Mesenchymal stem cell (in vitro differentiated cells and primary cell): ENCODE results near the gene CERS6.
A peak's percentile ranks its signal among the peaks of the same experiment; 100 is the strongest.

Source experiments
- DNase-seq: peaks from one replicate; pipeline ENCODE4 v3.0.0-alpha.2; 2013
- H2AFZ ChIP-seq: one replicate; pipeline ENCODE4 v1.6.1; 2013; ENCODE audit warnings: low read depth, mild to moderate bottlenecking, control low read depth, inconsistent platforms, low read length, moderate library complexity
- H2AK5ac ChIP-seq: 2 replicates; pipeline ENCODE4 v1.6.1; 2013; ENCODE audit warnings: low read length, moderate library complexity, mild to moderate bottlenecking, inconsistent platforms; ENCODE audit not compliant: severe bottlenecking
- H2BK120ac ChIP-seq: one replicate; pipeline ENCODE4 v1.6.1; 2013; ENCODE audit warnings: low read depth, mild to moderate bottlenecking, inconsistent platforms, low read length, moderate library complexity
- H2BK12ac ChIP-seq, 2 experiments: one replicate each; pipeline ENCODE4 v1.6.1; 2013; ENCODE audit warnings: inconsistent platforms in 2 of 2, low read length in 2 of 2, mild to moderate bottlenecking in 2 of 2, moderate library complexity in 2 of 2, control low read depth in 1 of 2
- H2BK15ac ChIP-seq: one replicate; pipeline ENCODE4 v1.6.1; 2013; ENCODE audit warnings: mild to moderate bottlenecking, low read depth, inconsistent platforms; ENCODE audit not compliant: poor library complexity, severe bottlenecking
- H2BK5ac ChIP-seq: 2 replicates; pipeline ENCODE4 v1.6.1; 2013; ENCODE audit warnings: low read depth, mild to moderate bottlenecking, low read length, control low read depth, inconsistent platforms; ENCODE audit not compliant: poor library complexity, severe bottlenecking
- H3K14ac ChIP-seq, 2 experiments: one replicate each; pipeline ENCODE4 v1.6.1; 2013; ENCODE audit warnings: inconsistent platforms in 2 of 2, low read length in 2 of 2, control low read depth in 1 of 2, mild to moderate bottlenecking in 1 of 2, moderate library complexity in 1 of 2
- H3K18ac ChIP-seq, 2 experiments: one replicate each; pipeline ENCODE4 v1.6.1; 2013; ENCODE audit warnings: inconsistent platforms in 2 of 2, low read length in 2 of 2, control low read depth in 1 of 2, low read depth in 1 of 2, mild to moderate bottlenecking in 1 of 2
- H3K23ac ChIP-seq, 2 experiments: one replicate each; pipeline ENCODE4 v1.6.1; 2013; ENCODE audit warnings: inconsistent platforms in 2 of 2, low read length in 2 of 2, mild to moderate bottlenecking in 2 of 2, moderate library complexity in 2 of 2, control low read depth in 1 of 2
- H3K27ac ChIP-seq: 2 replicates; pipeline ENCODE4 v1.5.1; 2013; ENCODE audit warnings: mild to moderate bottlenecking, moderate library complexity, low read length, control low read depth, inconsistent platforms; ENCODE audit not compliant: poor library complexity, severe bottlenecking
- H3K27me3 ChIP-seq, 2 experiments: 2 replicates each; pipeline versions ENCODE4 v1.6.1 to v1.7.0; 2013; ENCODE audit warnings: low read length in 2 of 2, mild to moderate bottlenecking in 2 of 2, moderate library complexity in 2 of 2, control low read depth in 1 of 2, inconsistent platforms in 1 of 2; ENCODE audit not compliant: control insufficient read depth in 1 of 2, insufficient read depth in 1 of 2
- H3K36me3 ChIP-seq, 2 experiments: 2 replicates each; pipeline versions ENCODE4 v1.6.1 to v1.7.0; 2013; ENCODE audit warnings: low read length in 2 of 2, control low read depth in 1 of 2, inconsistent platforms in 1 of 2, low read depth in 1 of 2, mild to moderate bottlenecking in 1 of 2; ENCODE audit not compliant: insufficient read depth in 2 of 2, control insufficient read depth in 1 of 2
- H3K4ac ChIP-seq, 2 experiments: one replicate each; pipeline ENCODE4 v1.6.1; 2013; ENCODE audit warnings: inconsistent platforms in 2 of 2, low read length in 2 of 2, mild to moderate bottlenecking in 2 of 2, moderate library complexity in 2 of 2, control low read depth in 1 of 2, low read depth in 1 of 2
- H3K4me1 ChIP-seq: 2 replicates; pipeline ENCODE4 v1.6.1; 2013; ENCODE audit warnings: low read depth, low read length, control low read depth; ENCODE audit not compliant: control insufficient read depth, insufficient read depth
- H3K4me2 ChIP-seq: 2 replicates; pipeline ENCODE4 v1.6.1; 2013; ENCODE audit warnings: low read length, mild to moderate bottlenecking, inconsistent platforms; ENCODE audit not compliant: poor library complexity, severe bottlenecking
- H3K4me3 ChIP-seq, 2 experiments: 2 replicates each; pipeline versions ENCODE4 v1.5.1 to v1.7.0; 2013; ENCODE audit warnings: low read length in 2 of 2, mild to moderate bottlenecking in 2 of 2, control low read depth in 1 of 2, low read depth in 1 of 2; ENCODE audit not compliant: insufficient read depth in 1 of 2
- H3K79me1 ChIP-seq: replicated peaks from 2 replicates; pipeline ENCODE4 v1.6.1; 2013; ENCODE audit warnings: mild to moderate bottlenecking, control low read depth, low read length, inconsistent platforms; ENCODE audit not compliant: poor library complexity, severe bottlenecking
- H3K9ac ChIP-seq: 2 replicates; pipeline ENCODE4 v1.7.0; 2013; ENCODE audit warnings: mild to moderate bottlenecking, low read length, moderate library complexity
- H3K9me3 ChIP-seq: 2 replicates; pipeline ENCODE4 v1.7.0; 2013; ENCODE audit warnings: mild to moderate bottlenecking, low read length; ENCODE audit not compliant: control insufficient read depth
- H4K8ac ChIP-seq: one replicate; pipeline ENCODE4 v1.6.1; 2013; ENCODE audit warnings: inconsistent platforms, mild to moderate bottlenecking, low read length, moderate library complexity
- H4K91ac ChIP-seq: one replicate; pipeline ENCODE4 v1.6.1; 2013; ENCODE audit warnings: mild to moderate bottlenecking, low read length, inconsistent platforms
- WGBS: methylation state at CpG from one replicate; pipeline ENCODE4 v1.1.7; 2013; ENCODE audit warnings: mixed read lengths; 5-methylcytosine and 5-hydroxymethylcytosine counted together

CERS6 gene

DNA sequence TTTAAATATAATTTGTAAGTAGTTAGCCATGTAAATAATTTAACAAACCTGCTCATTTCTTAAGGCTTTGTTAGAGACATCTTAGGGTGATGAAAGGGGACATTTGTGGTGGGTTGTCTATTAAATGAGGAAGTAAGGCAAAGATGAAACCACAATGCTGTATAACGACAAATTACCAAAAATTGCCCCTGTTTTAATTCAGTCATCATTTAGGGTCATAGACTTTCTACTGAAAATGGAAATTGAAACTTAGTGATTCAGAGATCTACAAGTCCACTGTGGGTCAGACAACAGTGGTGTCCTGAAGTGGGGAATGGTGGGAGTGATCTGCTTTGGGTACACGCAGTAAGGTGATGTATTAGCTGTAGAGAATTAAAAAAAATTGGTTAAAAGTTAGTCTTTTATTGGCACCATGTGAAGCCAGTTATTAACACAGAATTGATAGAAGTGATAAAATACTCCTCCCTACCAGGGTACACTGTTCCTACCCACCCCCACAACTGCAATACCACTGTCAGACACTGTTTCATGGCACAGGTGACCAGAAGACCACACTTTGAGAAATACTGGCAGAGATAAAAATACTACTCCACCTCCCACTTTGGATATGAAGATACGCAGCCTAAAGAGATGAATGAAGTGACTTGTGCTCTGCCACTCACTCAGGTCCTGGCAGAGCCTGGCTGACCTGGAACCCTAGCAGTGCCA is 13.4 kb downstream of the CERS6 start:
- Histone ChIP-seq H3K14ac (no peak overlapping the region), H3K36me3 (no peaks in the 10 kb centered on the region), H3K4me3 (no peak overlapping the region), H2AK5ac (peak overlapping the region; percentile 59), H2BK12ac (no peak overlapping the region), H3K4ac (no peak overlapping the region), H3K27ac (no peak overlapping the region), H2AFZ (no peak overlapping the region), H3K23ac (no peak overlapping the region), H2BK5ac (no peak overlapping the region), H2BK15ac (no peak overlapping the region), H3K79me1 (peaks cover 23% of the 10 kb centered on the region), H3K4me1 (peaks cover 5% of the 10 kb centered on the region), H4K91ac (no peak overlapping the region), H3K18ac (no peak overlapping the region), H3K27me3 (no peaks in the 10 kb centered on the region), H4K8ac (no peak overlapping the region), H3K4me2 (no peak overlapping the region), H3K9me3 (no peaks in the 10 kb centered on the region), H2BK120ac (no peak overlapping the region), H3K9ac (no peak overlapping the region)
- 100% methylated on average over 2 of the region's 3 CpGs for WGBS
- DNase-seq, result no peak

DNA sequence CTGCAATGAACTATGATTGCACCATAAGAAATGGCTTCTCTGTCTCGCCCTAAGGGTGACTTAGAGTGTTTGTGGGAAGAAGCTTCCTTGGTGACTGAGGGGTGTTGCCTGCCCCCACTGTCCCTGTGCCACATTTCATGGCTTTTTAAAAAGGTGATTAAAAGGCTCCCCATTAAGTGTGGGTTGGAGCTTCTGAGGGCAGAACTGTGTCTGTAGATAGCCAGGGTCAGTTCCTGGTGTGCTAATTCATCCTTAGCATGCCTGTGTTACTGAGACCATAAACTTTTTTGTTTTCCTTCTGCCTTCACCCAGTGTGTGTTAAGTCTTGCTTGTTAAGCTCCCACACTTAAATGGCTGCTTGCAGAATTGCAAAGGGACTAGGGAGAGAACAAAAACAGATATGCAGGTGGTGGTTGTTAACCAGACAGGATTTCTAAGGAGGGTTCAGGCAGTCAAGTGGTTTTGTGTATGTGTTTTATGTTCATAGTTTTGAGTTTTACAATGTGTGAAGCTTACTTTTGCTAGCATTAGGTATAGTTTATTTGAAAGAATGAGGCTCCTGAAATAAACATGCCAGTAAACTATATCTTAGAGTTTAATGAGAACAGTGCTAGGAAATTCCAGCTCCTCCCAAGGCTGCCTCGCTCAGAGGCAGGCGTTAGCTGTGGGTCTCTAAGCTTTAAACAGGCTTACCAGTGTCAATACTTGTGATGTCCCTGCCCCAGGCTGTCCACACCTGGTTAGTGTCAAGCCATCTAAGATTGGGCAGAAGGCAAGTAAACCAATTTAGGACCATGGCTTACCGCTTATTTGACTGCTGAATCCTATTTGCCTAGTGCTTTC is 14.5 kb downstream of the CERS6 start:
- Histone ChIP-seq H3K4me2 (no peak overlapping the region), H3K4me1 (peaks cover 5% of the 10 kb centered on the region), H2BK12ac (peak overlapping the region in 1 of 2 experiments; percentile 92), H2AFZ (no peak overlapping the region), H2BK120ac (no peak overlapping the region), H3K14ac (peak overlapping the region in 1 of 2 experiments; percentile 59), H3K9ac (no peak overlapping the region), H3K27me3 (no peaks in the 10 kb centered on the region), H3K9me3 (no peaks in the 10 kb centered on the region), H2AK5ac (no peak overlapping the region), H3K79me1 (peaks cover 18% of the 10 kb centered on the region), H3K23ac (no peak overlapping the region), H3K18ac (peak overlapping the region in 1 of 2 experiments; percentile 58), H2BK15ac (no peak overlapping the region), H3K36me3 (no peaks in the 10 kb centered on the region), H3K4ac (no peak overlapping the region), H4K8ac (peak overlapping the region; percentile 72), H4K91ac (no peak overlapping the region), H3K27ac (peak overlapping the region; percentile 20), H3K4me3 (no peak overlapping the region), H2BK5ac (no peak overlapping the region)
- 46% methylated on average over 4 of the region's 4 CpGs for WGBS
- peak; percentile 37 for DNase-seq

GRCh38 chr2:168471163-168471475 is 15.0 kb downstream of the CERS6 start:
- no peak overlapping the region for H2BK5ac ChIP-seq

DNA sequence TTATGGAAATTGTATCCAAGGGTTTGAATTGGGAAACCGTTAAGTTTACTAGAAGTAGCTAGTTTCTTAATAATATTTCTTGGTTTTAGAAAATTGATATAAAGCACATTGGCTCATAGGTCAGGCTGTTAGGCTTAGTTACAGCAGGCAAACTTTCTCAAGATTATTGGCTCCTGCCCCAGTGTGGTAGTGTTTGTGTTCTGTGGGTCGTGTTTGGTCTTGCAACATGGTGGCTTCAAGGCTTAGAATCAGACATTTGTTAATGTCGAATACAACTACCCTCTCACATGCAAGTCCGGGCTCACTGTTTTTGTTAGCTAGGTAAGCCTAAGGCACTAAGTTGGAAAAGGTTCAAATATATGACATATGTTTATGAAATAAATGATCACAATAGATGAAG is 19.6 kb downstream of the CERS6 start:
- H3K27ac ChIP-seq, result no peak overlapping the region
- H2BK5ac ChIP-seq, result no peak overlapping the region
- H3K18ac ChIP-seq, result peak overlapping the region in 1 of 2 experiments; percentile 62
- peaks cover 2% of the 10 kb centered on the region for H3K4me1 ChIP-seq
- H3K4me3 ChIP-seq, result no peak overlapping the region
- H2AK5ac ChIP-seq, result no peak overlapping the region
- no peak overlapping the region for H3K23ac ChIP-seq
- H3K14ac ChIP-seq, result no peak overlapping the region
- H3K4ac ChIP-seq, result no peak overlapping the region
- peaks cover 22% of the 10 kb centered on the region for H3K79me1 ChIP-seq
- H4K91ac ChIP-seq, result no peak overlapping the region
- H3K27me3 ChIP-seq, result no peaks in the 10 kb centered on the region
- no peak overlapping the region for H2BK120ac ChIP-seq
- H2BK12ac ChIP-seq, result no peak overlapping the region
- no peak overlapping the region for H3K4me2 ChIP-seq
- H3K9ac ChIP-seq, result no peak overlapping the region
- no peak for DNase-seq
- 92% methylated on average over 2 of the region's 4 CpGs for WGBS
- no peak overlapping the region for H4K8ac ChIP-seq
- no peaks in the 10 kb centered on the region for H3K36me3 ChIP-seq
- H2AFZ ChIP-seq, result no peak overlapping the region
- H2BK15ac ChIP-seq, result no peak overlapping the region
- no peaks in the 10 kb centered on the region for H3K9me3 ChIP-seq

More at GRCh38 chr2:168471163-168471475, 15.0 kb downstream of the CERS6 start:
- no peak overlapping the region for H3K4me2 ChIP-seq
- H3K4ac ChIP-seq, result no peak overlapping the region
- no peak overlapping the region for H4K91ac ChIP-seq
- peaks cover 5% of the 10 kb centered on the region for H3K4me1 ChIP-seq
- no peaks in the 10 kb centered on the region for H3K36me3 ChIP-seq
- no peak overlapping the region for H3K18ac ChIP-seq
- H3K27ac ChIP-seq, result no peak overlapping the region
- no peak overlapping the region for H3K9ac ChIP-seq
- no peak overlapping the region for H2AK5ac ChIP-seq
- no peak overlapping the region for H2BK120ac ChIP-seq
- H3K23ac ChIP-seq, result no peak overlapping the region
- H3K27me3 ChIP-seq, result no peaks in the 10 kb centered on the region
- H3K79me1 ChIP-seq, result peaks cover 19% of the 10 kb centered on the region
- no peak overlapping the region for H3K4me3 ChIP-seq
- no peak overlapping the region for H2AFZ ChIP-seq
- no peak overlapping the region for H2BK15ac ChIP-seq
- no peak overlapping the region for H2BK12ac ChIP-seq
- no peak overlapping the region for H3K14ac ChIP-seq
- DNase-seq, result no peak
- H4K8ac ChIP-seq, result no peak overlapping the region
- no peaks in the 10 kb centered on the region for H3K9me3 ChIP-seq
